H9 (cell line): ENCODE measurements around the gene TMEM255A. TPM values are rescaled to one million over a fixed set of nuclear protein-coding genes. Genes with fewer than 3 reads are reported as not detected.

Source experiments
- DNase-seq: peaks from one replicate; pipeline ENCODE4 v3.0.0-alpha.2; 2017
- H2AFZ ChIP-seq: one replicate; pipeline ENCODE4 v1.6.1; 2013; ENCODE audit warnings: mild to moderate bottlenecking, low read length, control low read depth, moderate library complexity
- H2AK5ac ChIP-seq: 2 replicates; pipeline ENCODE4 v1.6.1; 2013; ENCODE audit warnings: low read length, control low read depth, mixed read lengths; ENCODE audit not compliant: insufficient read length
- H2BK120ac ChIP-seq: one replicate; pipeline ENCODE4 v1.6.1; 2013; ENCODE audit warnings: low read depth, mild to moderate bottlenecking, low read length, control low read depth, inconsistent platforms; ENCODE audit not compliant: poor library complexity, severe bottlenecking
- H2BK12ac ChIP-seq: 2 replicates; pipeline ENCODE4 v1.6.1; 2013; ENCODE audit warnings: low read length, control low read depth, mixed read lengths, low read depth; ENCODE audit not compliant: insufficient read length
- H2BK15ac ChIP-seq: 2 replicates; pipeline ENCODE4 v1.6.1; 2013; ENCODE audit warnings: low read depth, low read length, control low read depth
- H2BK20ac ChIP-seq: one replicate; pipeline ENCODE4 v1.6.1; 2013; ENCODE audit warnings: low read depth, mild to moderate bottlenecking, low read length, control low read depth, inconsistent platforms; ENCODE audit not compliant: poor library complexity, severe bottlenecking
- H2BK5ac ChIP-seq: 2 replicates; pipeline ENCODE4 v1.6.1; 2013; ENCODE audit warnings: low read length, control low read depth, mixed read lengths; ENCODE audit not compliant: insufficient read length
- H3K14ac ChIP-seq: 2 replicates; pipeline ENCODE4 v1.6.1; 2013; ENCODE audit warnings: low read length, control low read depth; ENCODE audit not compliant: insufficient read depth
- H3K18ac ChIP-seq: 2 replicates; pipeline ENCODE4 v1.6.1; 2013; ENCODE audit warnings: low read depth, mild to moderate bottlenecking, mixed read lengths, low read length, control low read depth; ENCODE audit not compliant: insufficient read length
- H3K23ac ChIP-seq: 2 replicates; pipeline ENCODE4 v1.6.1; 2013; ENCODE audit warnings: low read length, control low read depth, mixed read lengths, low read depth; ENCODE audit not compliant: insufficient read length
- H3K23me2 ChIP-seq: 2 replicates; pipeline ENCODE4 v1.6.1; 2013; ENCODE audit warnings: low read depth, mild to moderate bottlenecking, mixed read lengths, low read length, control low read depth; ENCODE audit not compliant: insufficient read length, poor library complexity, severe bottlenecking
- H3K27ac ChIP-seq: 2 replicates; pipeline ENCODE4 v1.5.1; 2013; ENCODE audit warnings: low read length, control low read depth, mixed read lengths, low read depth; ENCODE audit not compliant: insufficient read length
- H3K27me3 ChIP-seq: 2 replicates; pipeline ENCODE4 v1.6.1; 2013; ENCODE audit warnings: low read length, control low read depth, inconsistent platforms; ENCODE audit not compliant: insufficient read depth
- H3K4ac ChIP-seq: 2 replicates; pipeline ENCODE4 v1.6.1; 2013; ENCODE audit warnings: low read depth, mild to moderate bottlenecking, control low read depth, inconsistent platforms, low read length, moderate library complexity
- H3K4me1 ChIP-seq: 2 replicates; pipeline ENCODE4 v1.6.1; 2013; ENCODE audit warnings: low read length, control low read depth, inconsistent platforms; ENCODE audit not compliant: insufficient read depth
- H3K4me2 ChIP-seq: 2 replicates; pipeline ENCODE4 v1.6.1; 2013; ENCODE audit warnings: low read length, control low read depth, mixed read lengths; ENCODE audit not compliant: insufficient read length, insufficient read depth
- H3K56ac ChIP-seq: 2 replicates; pipeline ENCODE4 v1.6.1; 2013; ENCODE audit warnings: low read depth, mild to moderate bottlenecking, mixed read lengths, low read length, control low read depth; ENCODE audit not compliant: insufficient read length
- H3K79me1 ChIP-seq: 2 replicates; pipeline ENCODE4 v1.6.1; 2013; ENCODE audit warnings: low read depth, mild to moderate bottlenecking, moderate library complexity, low read length, control low read depth, inconsistent platforms; ENCODE audit not compliant: insufficient read depth, poor library complexity, severe bottlenecking
- H3K79me2 ChIP-seq: 2 replicates; pipeline ENCODE4 v1.6.1; 2013; ENCODE audit warnings: low read length, control low read depth, inconsistent platforms; ENCODE audit not compliant: insufficient read depth
- H3K9ac ChIP-seq: 2 replicates; pipeline ENCODE4 v1.6.1; 2013; ENCODE audit warnings: low read length, control low read depth, mixed read lengths; ENCODE audit not compliant: insufficient read length; ENCODE audit errors: extremely low read depth
- H3K9me3 ChIP-seq: one replicate; pipeline ENCODE4 v1.6.1; 2013; ENCODE audit warnings: low read depth, low read length, inconsistent platforms; ENCODE audit not compliant: control insufficient read depth
- H3T11ph ChIP-seq: one replicate; pipeline ENCODE4 v1.6.1; 2013; ENCODE audit warnings: mild to moderate bottlenecking, low read length, control low read depth, inconsistent platforms
- H4K20me1 ChIP-seq: one replicate; pipeline ENCODE4 v1.6.1; 2013; ENCODE audit not compliant: control insufficient read depth, insufficient read length, insufficient read depth
- H4K5ac ChIP-seq: 2 replicates; pipeline ENCODE4 v1.6.1; 2013; ENCODE audit warnings: low read depth, mild to moderate bottlenecking, mixed read lengths, low read length, control low read depth; ENCODE audit not compliant: insufficient read length
- H4K8ac ChIP-seq: replicated peaks from 2 replicates; pipeline ENCODE4 v1.6.1; 2013; ENCODE audit warnings: low read length, control low read depth, mixed read lengths, low read depth; ENCODE audit not compliant: insufficient read length
- H4K91ac ChIP-seq: 2 replicates; pipeline ENCODE4 v1.6.1; 2013; ENCODE audit warnings: low read depth, mild to moderate bottlenecking, moderate library complexity, mixed read lengths, low read length, control low read depth; ENCODE audit not compliant: insufficient read length
- H3K27ac Mint-ChIP-seq, 3 experiments: 2 replicates in 2 of 3; 3 replicates in 1 of 3; pipeline ENCODE4 v1.8.0; 2020 to 2021; ENCODE audit warnings: mixed read lengths in 3 of 3, mild to moderate bottlenecking in 1 of 3, moderate library complexity in 1 of 3
- H3K27me3 Mint-ChIP-seq: 2 replicates; pipeline ENCODE4 v1.8.0; 2021; ENCODE audit warnings: low read depth, mild to moderate bottlenecking, moderate library complexity, mixed read lengths
- H3K36me3 Mint-ChIP-seq, 3 experiments: 2 replicates in 2 of 3; 3 replicates in 1 of 3; pipeline ENCODE4 v1.8.0; 2020 to 2021; ENCODE audit warnings: low read depth in 3 of 3, mixed read lengths in 3 of 3; ENCODE audit not compliant: insufficient read depth in 1 of 3
- H3K4me1 Mint-ChIP-seq, 2 experiments: 2 replicates each; pipeline ENCODE4 v1.8.0; 2020; ENCODE audit warnings: mixed read lengths in 2 of 2
- H3K4me3 Mint-ChIP-seq, 2 experiments: 2 replicates in 1 of 2; 3 replicates in 1 of 2; pipeline ENCODE4 v1.8.0; 2020 to 2021; ENCODE audit warnings: mild to moderate bottlenecking in 2 of 2, mixed read lengths in 2 of 2, moderate library complexity in 1 of 2
- H3K9me3 Mint-ChIP-seq, 2 experiments: 2 replicates in 1 of 2; 3 replicates in 1 of 2; pipeline ENCODE4 v1.8.0; 2020; ENCODE audit warnings: mild to moderate bottlenecking in 2 of 2, mixed read lengths in 2 of 2, moderate library complexity in 1 of 2
- WGBS: extraction: QIAGEN DNeasy Blood & Tissue Kit; methylation state at CpG from one replicate; pipeline ENCODE4 v1.1.7; 2013; ENCODE audit warnings: missing lambda C conversion rate, low lambda C conversion rate, mixed read lengths; ENCODE audit not compliant: insufficient read length; ENCODE audit errors: extremely low coverage; 5-methylcytosine and 5-hydroxymethylcytosine counted together
- long read RNA-seq: library from polyadenylated mRNA; unstranded; transcript quantifications from one replicate; pipeline ENCODE4 v2.0.0, GENCODE V29; 2020
- total RNA-seq: library from RNA; stranded (reverse); gene quantifications from 2 replicates; pipeline ENCODE4 v1.2.1, GENCODE V29; 2021
- TF ChIP-seq, protein P1 (sequence below): fragments of 200-600 bp; sonication (generic); conservative IDR thresholded peaks from 3 replicates; pipeline ENCODE4 v1.8.0; 2021; ENCODE audit warnings: antibody characterized with exemption, mild to moderate bottlenecking

The TMEM255A gene
- total RNA-seq: 0.20 and 0.77 TPM in 2 replicates
- long read RNA-seq, partial matches to known transcripts: 0 of 1 reads
- long read RNA-seq, other reads (novel, unspliced or antisense): 0 of 1 reads

DNA sequence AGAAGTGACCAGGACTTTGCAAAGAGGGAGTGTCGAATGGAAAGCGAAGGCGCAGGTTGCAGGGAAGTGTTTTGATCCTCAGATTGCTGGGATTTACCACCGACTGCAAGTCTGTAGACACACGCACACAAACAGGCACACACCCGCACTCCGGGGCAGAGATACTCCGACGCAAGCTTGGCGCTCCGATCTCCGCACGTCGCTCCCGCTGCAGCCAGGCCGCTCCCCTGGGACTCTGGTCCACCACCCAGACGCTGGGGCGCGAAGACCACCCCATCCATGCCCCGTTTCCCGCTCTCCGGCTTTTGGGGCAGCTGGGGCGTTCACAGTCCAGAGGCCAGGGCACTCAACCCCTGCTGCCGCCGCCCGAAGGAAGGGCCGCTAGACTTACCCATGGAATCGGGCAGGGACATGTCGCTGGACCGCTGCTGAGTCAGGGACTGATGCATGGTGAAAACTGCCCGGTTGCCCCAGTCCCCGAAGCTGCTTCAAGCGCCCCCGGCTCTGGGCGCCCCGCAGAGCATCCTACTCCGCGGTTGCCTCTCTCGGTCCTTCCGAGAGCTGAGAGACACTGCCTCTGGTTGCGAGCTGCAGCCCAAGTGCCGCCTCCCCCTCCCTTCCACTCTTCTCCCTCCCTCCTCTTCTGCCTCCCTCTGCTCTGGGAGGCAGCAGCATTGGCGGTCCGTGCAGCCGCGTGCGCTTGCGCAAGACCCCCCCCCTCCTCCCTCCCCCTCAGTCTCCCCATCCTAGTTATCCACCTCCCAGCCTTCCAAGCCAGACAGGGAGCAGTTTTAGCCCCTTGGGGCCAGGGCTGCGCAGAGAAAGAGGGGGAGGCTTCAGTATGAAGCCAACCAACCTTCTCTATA lies at the start of gene TMEM255A:
Gene TMEM255A (minus strand): TSS at position 601 of the 866 bp plus-strand sequence. CDS start 152 bp downstream, at position 449.
- no peak within 1 kb of the TSS for H4K91ac ChIP-seq
- H3K18ac ChIP-seq: no peak within 1 kb of the TSS
- peaks cover 20% of the 10 kb centered on the region for H3K23me2 ChIP-seq
- DNase-seq: peak; percentile 61
- H3K36me3 Mint-ChIP-seq: peaks cover 0 to 5% (median 4%) of the 10 kb centered on the region in 3 experiments; a peak in 2 of 7 replicates
- H2BK15ac ChIP-seq: no peak within 1 kb of the TSS
- no peak within 1 kb of the TSS for H2AFZ ChIP-seq
- peaks cover 23% of the 10 kb centered on the region for H3K9me3 ChIP-seq
- no peak within 1 kb of the TSS for H2BK120ac ChIP-seq
- H3K56ac ChIP-seq: no peak within 1 kb of the TSS
- H4K20me1 ChIP-seq: no peaks in the 10 kb centered on the region
- no peaks in the 10 kb centered on the region for H3K79me2 ChIP-seq
- H3K79me1 ChIP-seq: no peaks in the 10 kb centered on the region
- no peak within 1 kb of the TSS for H3K27ac Mint-ChIP-seq
- no peak within 1 kb of the TSS for H4K5ac ChIP-seq
- H3K9ac ChIP-seq: no peak within 1 kb of the TSS
- peaks cover 60 to 75% of the 10 kb centered on the region in 2 experiments for H3K9me3 Mint-ChIP-seq
- no peak within 1 kb of the TSS for H2AK5ac ChIP-seq
- no peak within 1 kb of the TSS for H4K8ac ChIP-seq
- no peak within 1 kb of the TSS for H2BK12ac ChIP-seq
- H3T11ph ChIP-seq: no peak within 1 kb of the TSS
- H3K4me2 ChIP-seq: peak within 1 kb of the TSS; percentile 83
- no peaks in the 10 kb centered on the region; the same call in 1 of the 2 replicates for H3K4me1 ChIP-seq
- H3K4ac ChIP-seq: no peak within 1 kb of the TSS
- no peak within 1 kb of the TSS for H2BK5ac ChIP-seq
- H3K23ac ChIP-seq: no peak within 1 kb of the TSS
- H3K27ac ChIP-seq: no peak within 1 kb of the TSS
- peaks cover 92% of the 10 kb centered on the region for H3K27me3 Mint-ChIP-seq
- peaks cover 13 to 29% of the 10 kb centered on the region in 2 experiments for H3K4me1 Mint-ChIP-seq
- peak within 1 kb of the TSS; percentile 62 to 81 for H3K4me3 Mint-ChIP-seq
- H3K27me3 ChIP-seq: peaks cover 37% of the 10 kb centered on the region; the same call in 1 of the 2 replicates
- no CpG with 5 or more reads among the region's 49 CpGs for WGBS
- H3K14ac ChIP-seq: no peak within 1 kb of the TSS
- TF ChIP-seq, protein P1, sequence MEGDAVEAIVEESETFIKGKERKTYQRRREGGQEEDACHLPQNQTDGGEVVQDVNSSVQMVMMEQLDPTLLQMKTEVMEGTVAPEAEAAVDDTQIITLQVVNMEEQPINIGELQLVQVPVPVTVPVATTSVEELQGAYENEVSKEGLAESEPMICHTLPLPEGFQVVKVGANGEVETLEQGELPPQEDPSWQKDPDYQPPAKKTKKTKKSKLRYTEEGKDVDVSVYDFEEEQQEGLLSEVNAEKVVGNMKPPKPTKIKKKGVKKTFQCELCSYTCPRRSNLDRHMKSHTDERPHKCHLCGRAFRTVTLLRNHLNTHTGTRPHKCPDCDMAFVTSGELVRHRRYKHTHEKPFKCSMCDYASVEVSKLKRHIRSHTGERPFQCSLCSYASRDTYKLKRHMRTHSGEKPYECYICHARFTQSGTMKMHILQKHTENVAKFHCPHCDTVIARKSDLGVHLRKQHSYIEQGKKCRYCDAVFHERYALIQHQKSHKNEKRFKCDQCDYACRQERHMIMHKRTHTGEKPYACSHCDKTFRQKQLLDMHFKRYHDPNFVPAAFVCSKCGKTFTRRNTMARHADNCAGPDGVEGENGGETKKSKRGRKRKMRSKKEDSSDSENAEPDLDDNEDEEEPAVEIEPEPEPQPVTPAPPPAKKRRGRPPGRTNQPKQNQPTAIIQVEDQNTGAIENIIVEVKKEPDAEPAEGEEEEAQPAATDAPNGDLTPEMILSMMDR: no peak
- H2BK20ac ChIP-seq: no peak within 1 kb of the TSS
